ENCODE results near the gene CPLX4. TPM values are rescaled to one million over a fixed set of nuclear protein-coding genes. Genes with fewer than 3 reads are reported as not detected.

CPLX4 gene
- total and polyA plus RNA-seq, 2 donors (not counting 1 experiment from before 2014, with no cell fraction given), result not detected

DNA sequence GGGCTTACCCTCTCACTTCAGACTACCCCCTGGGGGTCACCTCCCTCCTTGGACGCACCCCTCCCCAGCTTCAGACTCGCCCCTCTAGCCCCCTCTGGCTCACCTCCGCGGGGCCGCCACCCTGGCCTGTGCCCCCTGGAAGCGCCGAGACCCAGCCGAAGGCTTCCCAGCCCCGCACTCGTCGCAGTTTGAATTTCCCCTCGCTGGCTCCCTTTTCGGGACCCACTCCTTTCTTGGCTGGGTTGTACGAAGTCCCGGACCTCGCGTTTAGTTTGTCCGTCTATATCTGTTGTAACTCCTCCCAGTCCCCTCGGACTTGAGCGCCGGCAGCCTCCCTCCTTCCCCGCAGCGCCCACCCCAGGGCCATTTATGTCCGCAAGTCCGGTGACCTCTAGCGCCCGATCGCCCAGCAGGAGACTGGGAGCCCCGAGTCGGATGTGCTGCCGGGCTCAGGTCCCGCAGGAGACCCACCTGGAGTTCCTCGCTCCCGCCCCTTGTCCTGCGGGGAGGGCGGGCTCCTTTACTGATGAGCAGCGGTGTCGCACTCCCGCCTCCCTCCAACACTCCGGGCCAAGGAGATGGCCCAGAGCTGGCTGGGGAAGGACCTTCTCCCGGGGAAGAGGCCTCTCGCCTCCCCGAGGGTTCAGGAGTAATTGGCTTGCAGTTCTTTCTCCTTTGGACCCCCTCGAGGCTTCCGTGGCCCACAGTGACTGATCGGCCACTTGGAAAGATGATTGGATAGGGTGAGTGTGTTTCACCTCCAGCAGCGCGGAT, 44.5 kb downstream of the CPLX4 start:
- Mint-ChIP-seq H3K4me3 (peak overlapping the region; percentile 41), H3K27ac (no peak overlapping the region), H3K4me1 (peaks cover 16% of the 10 kb centered on the region), H3K27me3 (peaks cover 68% of the 10 kb centered on the region), H3K9me3 (ENCODE audit: insufficient read depth) (no peaks in the 10 kb centered on the region)
- peaks cover 0 to 27% (median 1%) of the 10 kb centered on the region in 3 donors for H3K9me3 ChIP-seq (ENCODE audit: control extremely low read depth in 1 of 3, control insufficient read depth in 2 of 3, insufficient read depth in 1 of 3, low read length in 2 of 3)
- no peak overlapping the region for H3K27ac ChIP-seq (ENCODE audit: low read length in 2 of 2)
- no peak overlapping the region for H2AFZ ChIP-seq (ENCODE audit: insufficient read depth, low read depth, low read length, poor library complexity, severe bottlenecking)
- TF ChIP-seq, protein P1, sequence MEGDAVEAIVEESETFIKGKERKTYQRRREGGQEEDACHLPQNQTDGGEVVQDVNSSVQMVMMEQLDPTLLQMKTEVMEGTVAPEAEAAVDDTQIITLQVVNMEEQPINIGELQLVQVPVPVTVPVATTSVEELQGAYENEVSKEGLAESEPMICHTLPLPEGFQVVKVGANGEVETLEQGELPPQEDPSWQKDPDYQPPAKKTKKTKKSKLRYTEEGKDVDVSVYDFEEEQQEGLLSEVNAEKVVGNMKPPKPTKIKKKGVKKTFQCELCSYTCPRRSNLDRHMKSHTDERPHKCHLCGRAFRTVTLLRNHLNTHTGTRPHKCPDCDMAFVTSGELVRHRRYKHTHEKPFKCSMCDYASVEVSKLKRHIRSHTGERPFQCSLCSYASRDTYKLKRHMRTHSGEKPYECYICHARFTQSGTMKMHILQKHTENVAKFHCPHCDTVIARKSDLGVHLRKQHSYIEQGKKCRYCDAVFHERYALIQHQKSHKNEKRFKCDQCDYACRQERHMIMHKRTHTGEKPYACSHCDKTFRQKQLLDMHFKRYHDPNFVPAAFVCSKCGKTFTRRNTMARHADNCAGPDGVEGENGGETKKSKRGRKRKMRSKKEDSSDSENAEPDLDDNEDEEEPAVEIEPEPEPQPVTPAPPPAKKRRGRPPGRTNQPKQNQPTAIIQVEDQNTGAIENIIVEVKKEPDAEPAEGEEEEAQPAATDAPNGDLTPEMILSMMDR (IDR thresholded peaks at IDR 0.05), result no peak
- no peak for TF ChIP-seq EZH2 (IDR thresholded peaks at IDR 0.05; ENCODE audit: borderline replicate concordance, insufficient read depth, low read depth, low read length, poor library complexity, severe bottlenecking)
- H3K36me3 ChIP-seq (replicated peaks in 1 of 2; ENCODE audit: control extremely low read depth in 1 of 2, control insufficient read depth in 1 of 2, extremely low read depth in 1 of 2, insufficient read depth in 2 of 2, low read length in 1 of 2), result no peaks in the 10 kb centered on the region
- H3K27me3 ChIP-seq (replicated peaks in 1 of 4; ENCODE audit: control extremely low read depth in 1 of 4, control insufficient read depth in 3 of 4, insufficient read depth in 4 of 4, low read length in 3 of 4), result peaks cover 0 to 82% (median 59%) of the 10 kb centered on the region in 4 experiments
- ATAC-seq (ENCODE audit: low read depth) (no peak), DNase-seq (peak; percentile 13)
- peak overlapping the region; percentile 75 for H3K4me2 ChIP-seq (replicated peaks; ENCODE audit: low read depth, low read length, poor library complexity, severe bottlenecking)
- H3K9ac ChIP-seq (ENCODE audit: low read length), result no peak overlapping the region
- intact Hi-C loops (cut with micrococcal nuclease), result loop anchor here (5.0 kb wide), 1 partner anchor 83 kb away; the partner anchor contains the start of gene LMAN1
- H4K20me1 ChIP-seq (ENCODE audit: control insufficient read depth, insufficient read depth, low read length, poor library complexity, severe bottlenecking), result no peaks in the 10 kb centered on the region
- ChIA-PET POLR2A (no interaction called here), CTCF (no interaction called here)
- H3K79me2 ChIP-seq (ENCODE audit: control insufficient read depth, insufficient read depth, low read length), result no peaks in the 10 kb centered on the region
- 9% methylated on average over 48 of the region's 48 CpGs for WGBS (ENCODE audit: insufficient coverage)
- peaks cover 26 to 37% of the 10 kb centered on the region in 2 donors for H3K4me1 ChIP-seq (ENCODE audit: control insufficient read depth in 2 of 2, insufficient read depth in 2 of 2, low read length in 2 of 2)
- H3K4me3 ChIP-seq (ENCODE audit: control extremely low read depth in 1 of 5, extremely low read depth in 1 of 5, insufficient read depth in 1 of 5, low read depth in 2 of 5, low read length in 4 of 5), result no peak overlapping the region

Measured in B cell (primary cell).